ENCODE results near the gene BLCAP.

The BLCAP gene

DNA sequence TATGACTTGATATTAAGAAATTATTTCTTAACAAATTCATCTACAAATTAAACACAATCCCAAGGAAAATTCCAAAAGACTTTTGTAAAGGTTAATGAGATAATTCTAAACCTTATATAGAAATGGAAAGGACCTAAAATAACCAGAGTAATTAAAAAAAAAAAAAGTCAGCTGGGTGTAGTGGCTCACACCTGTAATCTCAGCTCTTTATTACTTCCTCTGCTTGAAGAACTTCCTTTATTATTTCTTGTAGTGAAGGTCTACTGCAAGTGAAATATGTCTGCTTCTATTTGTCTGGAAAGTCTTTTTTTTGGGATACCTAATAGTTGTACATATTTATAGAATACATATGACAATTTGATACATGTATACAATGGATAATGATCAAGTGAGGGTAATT is 20.2 kb upstream of the BLCAP start:
- no peak for ATAC-seq
- TF ChIP-seq TCF4 (CRISPR knock-in tag; IDR thresholded peaks at IDR 0.05; ENCODE audit: borderline replicate concordance) (no peak), RARB (CRISPR knock-in tag; IDR thresholded peaks at IDR 0.05) (no peak)

DNA sequence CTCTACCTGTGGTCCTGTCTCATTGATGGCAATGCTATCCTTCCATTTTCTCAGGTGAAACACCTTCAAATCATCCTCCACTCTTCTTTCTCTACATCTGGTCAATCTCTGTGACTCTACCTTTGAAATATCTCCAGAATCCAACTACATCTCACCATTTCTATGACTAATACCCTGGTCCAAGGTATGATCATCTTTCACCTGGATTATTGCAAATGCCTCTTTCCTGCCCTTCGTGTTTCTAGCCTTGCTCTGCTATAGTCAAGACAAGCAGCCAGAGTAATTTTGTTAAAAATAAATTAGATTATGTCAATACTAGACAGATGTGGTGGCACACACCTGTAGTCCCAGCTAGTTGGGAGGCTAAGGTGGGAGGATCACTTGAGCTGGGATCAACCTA is 17.8 kb upstream of the BLCAP start:
- TF ChIP-seq TOX (CRISPR knock-in tag; IDR thresholded peaks at IDR 0.05; ENCODE audit: borderline replicate concordance) (no peak), ZNF565 (CRISPR knock-in tag; conservative IDR thresholded peaks at IDR 0.05; ENCODE audit: low read depth) (no peak), ZFP30 (CRISPR knock-in tag; IDR thresholded peaks at IDR 0.05) (no peak), PPARA (CRISPR knock-in tag; IDR thresholded peaks at IDR 0.05; ENCODE audit: borderline replicate concordance) (no peak), ARNTL (CRISPR knock-in tag; IDR thresholded peaks at IDR 0.05; ENCODE audit: borderline replicate concordance, low read depth) (no peak), GLIS3 (CRISPR knock-in tag; IDR thresholded peaks at IDR 0.05) (no peak), BACH2 (CRISPR knock-in tag; IDR thresholded peaks at IDR 0.05; ENCODE audit: borderline replicate concordance) (no peak), ZNF8 (CRISPR knock-in tag; IDR thresholded peaks at IDR 0.05) (no peak), ZC3H10 (CRISPR knock-in tag; IDR thresholded peaks at IDR 0.05) (no peak), SNAI2 (CRISPR knock-in tag; IDR thresholded peaks at IDR 0.05) (no peak), CSDC2 (CRISPR knock-in tag; IDR thresholded peaks at IDR 0.05) (no peak)
- TF ChIP-seq, protein P1, sequence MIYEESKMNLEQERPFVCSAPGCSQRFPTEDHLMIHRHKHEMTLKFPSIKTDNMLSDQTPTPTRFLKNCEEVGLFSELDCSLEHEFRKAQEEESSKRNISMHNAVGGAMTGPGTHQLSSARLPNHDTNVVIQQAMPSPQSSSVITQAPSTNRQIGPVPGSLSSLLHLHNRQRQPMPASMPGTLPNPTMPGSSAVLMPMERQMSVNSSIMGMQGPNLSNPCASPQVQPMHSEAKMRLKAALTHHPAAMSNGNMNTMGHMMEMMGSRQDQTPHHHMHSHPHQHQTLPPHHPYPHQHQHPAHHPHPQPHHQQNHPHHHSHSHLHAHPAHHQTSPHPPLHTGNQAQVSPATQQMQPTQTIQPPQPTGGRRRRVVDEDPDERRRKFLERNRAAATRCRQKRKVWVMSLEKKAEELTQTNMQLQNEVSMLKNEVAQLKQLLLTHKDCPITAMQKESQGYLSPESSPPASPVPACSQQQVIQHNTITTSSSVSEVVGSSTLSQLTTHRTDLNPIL (CRISPR knock-in tag; IDR thresholded peaks at IDR 0.05; ENCODE audit: low read depth) = no peak
- TF ChIP-seq, protein P2, sequence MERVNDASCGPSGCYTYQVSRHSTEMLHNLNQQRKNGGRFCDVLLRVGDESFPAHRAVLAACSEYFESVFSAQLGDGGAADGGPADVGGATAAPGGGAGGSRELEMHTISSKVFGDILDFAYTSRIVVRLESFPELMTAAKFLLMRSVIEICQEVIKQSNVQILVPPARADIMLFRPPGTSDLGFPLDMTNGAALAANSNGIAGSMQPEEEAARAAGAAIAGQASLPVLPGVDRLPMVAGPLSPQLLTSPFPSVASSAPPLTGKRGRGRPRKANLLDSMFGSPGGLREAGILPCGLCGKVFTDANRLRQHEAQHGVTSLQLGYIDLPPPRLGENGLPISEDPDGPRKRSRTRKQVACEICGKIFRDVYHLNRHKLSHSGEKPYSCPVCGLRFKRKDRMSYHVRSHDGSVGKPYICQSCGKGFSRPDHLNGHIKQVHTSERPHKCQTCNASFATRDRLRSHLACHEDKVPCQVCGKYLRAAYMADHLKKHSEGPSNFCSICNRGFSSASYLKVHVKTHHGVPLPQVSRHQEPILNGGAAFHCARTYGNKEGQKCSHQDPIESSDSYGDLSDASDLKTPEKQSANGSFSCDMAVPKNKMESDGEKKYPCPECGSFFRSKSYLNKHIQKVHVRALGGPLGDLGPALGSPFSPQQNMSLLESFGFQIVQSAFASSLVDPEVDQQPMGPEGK (CRISPR knock-in tag; IDR thresholded peaks at IDR 0.05; ENCODE audit: borderline replicate concordance) = no peak
- TF ChIP-seq, protein P3, sequence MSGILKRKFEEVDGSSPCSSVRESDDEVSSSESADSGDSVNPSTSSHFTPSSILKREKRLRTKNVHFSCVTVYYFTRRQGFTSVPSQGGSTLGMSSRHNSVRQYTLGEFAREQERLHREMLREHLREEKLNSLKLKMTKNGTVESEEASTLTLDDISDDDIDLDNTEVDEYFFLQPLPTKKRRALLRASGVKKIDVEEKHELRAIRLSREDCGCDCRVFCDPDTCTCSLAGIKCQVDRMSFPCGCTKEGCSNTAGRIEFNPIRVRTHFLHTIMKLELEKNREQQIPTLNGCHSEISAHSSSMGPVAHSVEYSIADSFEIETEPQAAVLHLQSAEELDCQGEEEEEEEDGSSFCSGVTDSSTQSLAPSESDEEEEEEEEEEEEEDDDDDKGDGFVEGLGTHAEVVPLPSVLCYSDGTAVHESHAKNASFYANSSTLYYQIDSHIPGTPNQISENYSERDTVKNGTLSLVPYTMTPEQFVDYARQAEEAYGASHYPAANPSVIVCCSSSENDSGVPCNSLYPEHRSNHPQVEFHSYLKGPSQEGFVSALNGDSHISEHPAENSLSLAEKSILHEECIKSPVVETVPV (CRISPR knock-in tag; IDR thresholded peaks at IDR 0.05) = no peak
- TF ChIP-seq, protein P4, sequence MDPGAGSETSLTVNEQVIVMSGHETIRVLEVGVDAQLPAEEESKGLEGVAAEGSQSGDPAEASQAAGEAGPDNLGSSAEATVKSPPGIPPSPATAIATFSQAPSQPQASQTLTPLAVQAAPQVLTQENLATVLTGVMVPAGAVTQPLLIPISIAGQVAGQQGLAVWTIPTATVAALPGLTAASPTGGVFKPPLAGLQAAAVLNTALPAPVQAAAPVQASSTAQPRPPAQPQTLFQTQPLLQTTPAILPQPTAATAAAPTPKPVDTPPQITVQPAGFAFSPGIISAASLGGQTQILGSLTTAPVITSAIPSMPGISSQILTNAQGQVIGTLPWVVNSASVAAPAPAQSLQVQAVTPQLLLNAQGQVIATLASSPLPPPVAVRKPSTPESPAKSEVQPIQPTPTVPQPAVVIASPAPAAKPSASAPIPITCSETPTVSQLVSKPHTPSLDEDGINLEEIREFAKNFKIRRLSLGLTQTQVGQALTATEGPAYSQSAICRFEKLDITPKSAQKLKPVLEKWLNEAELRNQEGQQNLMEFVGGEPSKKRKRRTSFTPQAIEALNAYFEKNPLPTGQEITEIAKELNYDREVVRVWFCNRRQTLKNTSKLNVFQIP (CRISPR knock-in tag; IDR thresholded peaks at IDR 0.05; ENCODE audit: borderline replicate concordance, low read depth) = no peak
- ATAC-seq = no peak

DNA sequence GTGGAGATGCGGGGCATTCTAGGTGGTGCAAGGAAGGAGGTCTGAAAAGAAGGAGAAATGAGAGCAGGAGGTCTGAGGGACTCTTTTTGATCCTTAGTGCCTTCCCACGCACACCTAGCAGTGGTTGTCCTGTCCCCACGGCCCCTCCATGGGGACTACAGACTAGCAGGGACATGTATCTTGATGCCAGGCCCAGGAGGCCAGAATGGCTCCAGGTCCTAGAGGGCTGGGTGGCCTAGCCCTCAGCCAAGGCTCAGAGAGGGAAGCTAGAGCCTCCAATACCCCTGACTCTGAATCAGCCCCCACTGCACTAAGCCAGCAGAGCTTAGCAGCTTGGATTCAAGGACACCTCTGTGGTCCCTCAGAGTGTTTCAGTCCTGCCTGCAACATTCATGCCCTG is 16.7 kb upstream of the BLCAP start:
- no peak for ATAC-seq
- TF ChIP-seq, protein P5, sequence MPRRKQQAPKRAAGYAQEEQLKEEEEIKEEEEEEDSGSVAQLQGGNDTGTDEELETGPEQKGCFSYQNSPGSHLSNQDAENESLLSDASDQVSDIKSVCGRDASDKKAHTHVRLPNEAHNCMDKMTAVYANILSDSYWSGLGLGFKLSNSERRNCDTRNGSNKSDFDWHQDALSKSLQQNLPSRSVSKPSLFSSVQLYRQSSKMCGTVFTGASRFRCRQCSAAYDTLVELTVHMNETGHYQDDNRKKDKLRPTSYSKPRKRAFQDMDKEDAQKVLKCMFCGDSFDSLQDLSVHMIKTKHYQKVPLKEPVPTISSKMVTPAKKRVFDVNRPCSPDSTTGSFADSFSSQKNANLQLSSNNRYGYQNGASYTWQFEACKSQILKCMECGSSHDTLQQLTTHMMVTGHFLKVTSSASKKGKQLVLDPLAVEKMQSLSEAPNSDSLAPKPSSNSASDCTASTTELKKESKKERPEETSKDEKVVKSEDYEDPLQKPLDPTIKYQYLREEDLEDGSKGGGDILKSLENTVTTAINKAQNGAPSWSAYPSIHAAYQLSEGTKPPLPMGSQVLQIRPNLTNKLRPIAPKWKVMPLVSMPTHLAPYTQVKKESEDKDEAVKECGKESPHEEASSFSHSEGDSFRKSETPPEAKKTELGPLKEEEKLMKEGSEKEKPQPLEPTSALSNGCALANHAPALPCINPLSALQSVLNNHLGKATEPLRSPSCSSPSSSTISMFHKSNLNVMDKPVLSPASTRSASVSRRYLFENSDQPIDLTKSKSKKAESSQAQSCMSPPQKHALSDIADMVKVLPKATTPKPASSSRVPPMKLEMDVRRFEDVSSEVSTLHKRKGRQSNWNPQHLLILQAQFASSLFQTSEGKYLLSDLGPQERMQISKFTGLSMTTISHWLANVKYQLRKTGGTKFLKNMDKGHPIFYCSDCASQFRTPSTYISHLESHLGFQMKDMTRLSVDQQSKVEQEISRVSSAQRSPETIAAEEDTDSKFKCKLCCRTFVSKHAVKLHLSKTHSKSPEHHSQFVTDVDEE (CRISPR knock-in tag; IDR thresholded peaks at IDR 0.05) = no peak
- no peak for TF ChIP-seq ESRRG (CRISPR knock-in tag; IDR thresholded peaks at IDR 0.05)
- TF ChIP-seq ARNTL (CRISPR knock-in tag; IDR thresholded peaks at IDR 0.05; ENCODE audit: borderline replicate concordance, low read depth) = no peak
- TF ChIP-seq TCF4 (CRISPR knock-in tag; IDR thresholded peaks at IDR 0.05; ENCODE audit: borderline replicate concordance) = no peak
- TF ChIP-seq ZNF70 (CRISPR knock-in tag; IDR thresholded peaks at IDR 0.05) = no peak

DNA sequence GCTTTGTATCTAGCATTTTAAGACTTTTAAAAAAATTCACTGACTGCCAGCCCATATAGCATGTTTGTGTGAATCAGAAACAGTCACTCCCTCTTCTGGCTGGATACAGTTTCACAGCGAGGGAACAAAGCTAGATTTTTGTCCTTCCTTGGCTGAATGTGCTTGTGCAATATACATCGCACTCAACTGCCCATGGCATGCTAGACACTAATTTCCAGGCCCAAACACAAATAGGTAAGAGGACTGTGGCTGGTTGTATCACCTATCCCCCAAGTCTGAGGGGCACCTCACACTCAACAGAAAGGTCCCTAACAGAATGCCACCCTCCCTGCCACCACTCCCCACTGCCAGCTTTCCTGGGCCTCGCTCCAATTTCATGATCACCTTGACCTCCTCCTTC is 16.2 kb upstream of the BLCAP start:
- TF ChIP-seq ARNTL (CRISPR knock-in tag; IDR thresholded peaks at IDR 0.05; ENCODE audit: borderline replicate concordance, low read depth) = no peak
- TF ChIP-seq ZNF8 (CRISPR knock-in tag; IDR thresholded peaks at IDR 0.05) = no peak
- no peak for TF ChIP-seq ESRRG (CRISPR knock-in tag; IDR thresholded peaks at IDR 0.05)
- TF ChIP-seq RARB (CRISPR knock-in tag; IDR thresholded peaks at IDR 0.05) = no peak
- TF ChIP-seq SNAI2 (CRISPR knock-in tag; IDR thresholded peaks at IDR 0.05) = no peak
- no peak for TF ChIP-seq TCF4 (CRISPR knock-in tag; IDR thresholded peaks at IDR 0.05; ENCODE audit: borderline replicate concordance)
- no peak for TF ChIP-seq GLIS3 (CRISPR knock-in tag; IDR thresholded peaks at IDR 0.05)
- TF ChIP-seq CSDC2 (CRISPR knock-in tag; IDR thresholded peaks at IDR 0.05) = no peak
- no peak for TF ChIP-seq ISL1 (CRISPR knock-in tag; IDR thresholded peaks at IDR 0.05)
- TF ChIP-seq ZNF70 (CRISPR knock-in tag; IDR thresholded peaks at IDR 0.05) = no peak
- no peak for TF ChIP-seq ZFP3 (CRISPR knock-in tag; IDR thresholded peaks at IDR 0.05)
- no peak for TF ChIP-seq TOX (CRISPR knock-in tag; IDR thresholded peaks at IDR 0.05; ENCODE audit: borderline replicate concordance)
- no peak for TF ChIP-seq OSR1 (CRISPR knock-in tag; IDR thresholded peaks at IDR 0.05)
- ATAC-seq = peak; percentile 81

Measured in SK-N-SH treated with all-trans-retinoic acid at 6 μM for 48 hours (cell line).